OCI-LY1 (cell line): ENCODE results near the gene MADD.

Experiments used
- EZH2 ChIP-seq: fragments of 200-600 bp; sonication (generic), shearing (Covaris generic); IDR thresholded peaks from 2 replicates; pipeline ENCODE4 v1.8.0; 2017; ENCODE audit warnings: borderline replicate concordance, mixed run types, mild to moderate bottlenecking, antibody characterized with exemption, low read length, moderate library complexity, mixed read lengths
- TF ChIP-seq, protein P1 (sequence below): fragments of 200-600 bp; sonication (generic), shearing (Covaris generic); IDR thresholded peaks from 2 replicates; pipeline ENCODE4 v1.5.1; 2017; ENCODE audit warnings: mild to moderate bottlenecking, antibody characterized with exemption, low read length, moderate library complexity, mixed read lengths

DNA sequence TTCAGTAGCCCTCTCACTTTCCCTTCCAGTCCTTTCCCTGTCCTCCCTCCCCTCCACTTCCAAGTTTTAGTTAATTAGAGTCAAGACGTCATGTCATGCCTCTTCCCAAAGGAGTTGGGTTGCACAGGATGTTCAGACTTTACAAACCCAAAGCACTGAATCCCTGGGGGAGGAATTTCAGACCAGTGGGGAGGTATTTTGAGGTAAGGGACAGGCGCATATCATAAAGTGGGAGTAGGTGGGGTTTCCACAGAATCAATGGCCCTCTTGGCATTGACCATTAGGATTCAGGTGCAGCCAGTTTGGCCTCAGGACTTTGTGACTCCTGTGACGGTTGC, 20.6 kb upstream of the MADD start:
- TF ChIP-seq, protein P1, sequence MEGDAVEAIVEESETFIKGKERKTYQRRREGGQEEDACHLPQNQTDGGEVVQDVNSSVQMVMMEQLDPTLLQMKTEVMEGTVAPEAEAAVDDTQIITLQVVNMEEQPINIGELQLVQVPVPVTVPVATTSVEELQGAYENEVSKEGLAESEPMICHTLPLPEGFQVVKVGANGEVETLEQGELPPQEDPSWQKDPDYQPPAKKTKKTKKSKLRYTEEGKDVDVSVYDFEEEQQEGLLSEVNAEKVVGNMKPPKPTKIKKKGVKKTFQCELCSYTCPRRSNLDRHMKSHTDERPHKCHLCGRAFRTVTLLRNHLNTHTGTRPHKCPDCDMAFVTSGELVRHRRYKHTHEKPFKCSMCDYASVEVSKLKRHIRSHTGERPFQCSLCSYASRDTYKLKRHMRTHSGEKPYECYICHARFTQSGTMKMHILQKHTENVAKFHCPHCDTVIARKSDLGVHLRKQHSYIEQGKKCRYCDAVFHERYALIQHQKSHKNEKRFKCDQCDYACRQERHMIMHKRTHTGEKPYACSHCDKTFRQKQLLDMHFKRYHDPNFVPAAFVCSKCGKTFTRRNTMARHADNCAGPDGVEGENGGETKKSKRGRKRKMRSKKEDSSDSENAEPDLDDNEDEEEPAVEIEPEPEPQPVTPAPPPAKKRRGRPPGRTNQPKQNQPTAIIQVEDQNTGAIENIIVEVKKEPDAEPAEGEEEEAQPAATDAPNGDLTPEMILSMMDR, result no peak
- no peak for TF ChIP-seq EZH2
